ENCODE measurements around the gene SCOC. TPM values are rescaled to one million over a fixed set of nuclear protein-coding genes. Genes with fewer than 3 reads are reported as not detected.

Gene SCOC
- total and polyA plus RNA-seq, 3 donors from 2014 or later = 30.5 to 44.5 (median 37.2) TPM

- TF ChIP-seq CTCF (IDR thresholded peaks at IDR 0.05) = no peak
- TF ChIP-seq POLR2A (IDR thresholded peaks at IDR 0.05) = no peak
- H3K4me1 ChIP-seq = no peaks in the 10 kb centered on the region
- H3K4me3 ChIP-seq = no peak overlapping the region
- no peaks in the 10 kb centered on the region for H3K9me3 ChIP-seq
- no peak overlapping the region for H3K27ac ChIP-seq
- no peaks in the 10 kb centered on the region for H3K27me3 ChIP-seq
- intact Hi-C loops (cut with DNase I; ENCODE audit: low total_unique reads) = no loop called here
- WGBS, 2 donors = 82 to 84% methylated on average over 2 of the region's 2 CpGs
- H3K36me3 ChIP-seq (ENCODE audit: low read depth, missing control alignments) = no peaks in the 10 kb centered on the region
- DNase-seq = no peak
Measured at GRCh38 chr4:140349816-140350215, 23.6 kb upstream of the SCOC start.

GRCh38 chr4:140351093-140352075, 22.1 kb upstream of the SCOC start:
- H3K4me1 ChIP-seq = no peaks in the 10 kb centered on the region
- H3K27me3 ChIP-seq = no peaks in the 10 kb centered on the region
- WGBS, 2 donors = 73 to 74% methylated on average over 28 of the region's 28 CpGs
- H3K9me3 ChIP-seq = no peaks in the 10 kb centered on the region
- intact Hi-C loops (cut with DNase I; ENCODE audit: low total_unique reads) = no loop called here
- TF ChIP-seq POLR2A (IDR thresholded peaks at IDR 0.05) (no peak), CTCF (IDR thresholded peaks at IDR 0.05) (no peak)
- DNase-seq = no peak
- H3K27ac ChIP-seq = no peak overlapping the region
- no peak overlapping the region for H3K4me3 ChIP-seq
- no peaks in the 10 kb centered on the region for H3K36me3 ChIP-seq (ENCODE audit: low read depth, missing control alignments)

- TF ChIP-seq POLR2A (IDR thresholded peaks at IDR 0.05) (no peak), CTCF (IDR thresholded peaks at IDR 0.05) (no peak)
- H3K4me3 ChIP-seq = no peak overlapping the region
- no peak for DNase-seq
- H3K4me1 ChIP-seq = no peaks in the 10 kb centered on the region
- no peak overlapping the region for H3K27ac ChIP-seq
- no peaks in the 10 kb centered on the region for H3K9me3 ChIP-seq
- no peaks in the 10 kb centered on the region for H3K27me3 ChIP-seq
- WGBS, 2 donors = 86 to 87% methylated on average over 6 of the region's 6 CpGs
- intact Hi-C loops (cut with DNase I; ENCODE audit: low total_unique reads) = no loop called here
- H3K36me3 ChIP-seq (ENCODE audit: low read depth, missing control alignments) = no peaks in the 10 kb centered on the region
Measured at GRCh38 chr4:140353786-140354185, 19.7 kb upstream of the SCOC start.

GRCh38 chr4:140355288-140355687, 18.2 kb upstream of the SCOC start:
- no peak overlapping the region for H3K27ac ChIP-seq
- TF ChIP-seq POLR2A (IDR thresholded peaks at IDR 0.05) (no peak), CTCF (IDR thresholded peaks at IDR 0.05) (no peak)
- intact Hi-C loops (cut with DNase I; ENCODE audit: low total_unique reads) = no loop called here
- DNase-seq = no peak
- H3K27me3 ChIP-seq = no peaks in the 10 kb centered on the region
- no peaks in the 10 kb centered on the region for H3K36me3 ChIP-seq (ENCODE audit: low read depth, missing control alignments)
- H3K4me1 ChIP-seq = no peaks in the 10 kb centered on the region
- H3K9me3 ChIP-seq = no peaks in the 10 kb centered on the region
- 92 to 94% methylated on average over 1 of the region's 1 CpG for WGBS, 2 donors
- H3K4me3 ChIP-seq = no peak overlapping the region

All from testis (tissue), 3 donors.